A673 (cell line): Measurements from ENCODE around the gene ANKRA2. TPM values are rescaled to one million over a fixed set of nuclear protein-coding genes. Genes with fewer than 3 reads are reported as not detected.

Experiments used
- BruUV-seq: library from RNA; stranded (reverse); fragments of 400-500 nt; replicated peaks from 2 replicates; lab custom pipeline; 2021; lab: Mats Ljungman, UMichigan
- CTCF ChIA-PET: fragments of 300-600 bp; sonication (Branson Sonifier 250); formaldehyde crosslinking; loops from one replicate; lab custom pipeline; 2022; ENCODE audit warnings: antibody characterized with exemption; lab: Charles Lee
- POLR2A ChIA-PET: fragments of 300-600 bp; sonication (Branson Sonifier 250); formaldehyde crosslinking; loops from one replicate; lab custom pipeline; 2022; ENCODE audit warnings: antibody characterized with exemption; ENCODE audit not compliant: low non-redundant PET; lab: Charles Lee
- DNase-seq: peaks from one replicate; pipeline ENCODE4 v3.0.0-alpha.2; 2015; ENCODE audit warnings: low spot score
- H3K27ac ChIP-seq: fragments of 200-600 bp; sonication (generic); 2 replicates; pipeline ENCODE4 v1.5.1; 2016; ENCODE audit warnings: mixed run types, low read depth, mild to moderate bottlenecking, mixed read lengths, antibody characterized with exemption, low read length; ENCODE audit not compliant: poor library complexity, severe bottlenecking
- H3K27me3 ChIP-seq: fragments of 200-600 bp; sonication (generic); replicated peaks from 2 replicates; pipeline ENCODE4 v1.6.1; 2017; ENCODE audit warnings: mixed run types, low read depth, mild to moderate bottlenecking, mixed read lengths, antibody characterized with exemption, low read length; ENCODE audit not compliant: insufficient read depth, poor library complexity
- H3K36me3 ChIP-seq: fragments of 200-600 bp; sonication (generic); 2 replicates; pipeline ENCODE4 v1.6.1; 2016; ENCODE audit warnings: mixed run types, mild to moderate bottlenecking, mixed read lengths, antibody characterized with exemption, low read length; ENCODE audit not compliant: insufficient read depth, poor library complexity, severe bottlenecking
- H3K4me1 ChIP-seq: fragments of 200-600 bp; sonication (generic); 2 replicates; pipeline ENCODE4 v1.6.1; 2017; ENCODE audit warnings: mixed run types, mild to moderate bottlenecking, mixed read lengths, antibody characterized with exemption, low read length; ENCODE audit not compliant: insufficient read depth, poor library complexity, severe bottlenecking
- H3K4me3 ChIP-seq: fragments of 200-600 bp; sonication (generic); 2 replicates; pipeline ENCODE4 v1.5.1; 2016; ENCODE audit warnings: low read depth, mixed run types, mild to moderate bottlenecking, mixed read lengths, low read length; ENCODE audit not compliant: poor library complexity, severe bottlenecking
- H3K9me3 ChIP-seq: fragments of 200-600 bp; sonication (generic); 2 replicates; pipeline ENCODE4 v1.6.1; 2016; ENCODE audit warnings: mixed run types, low read depth, mild to moderate bottlenecking, mixed read lengths, antibody characterized with exemption, low read length; ENCODE audit not compliant: poor library complexity, severe bottlenecking
- CTCF ChIP-seq: fragments of 300-800, 200-600 bp; sonication (generic); conservative IDR thresholded peaks from 2 replicates; pipeline ENCODE4 v1.5.1; 2017; ENCODE audit warnings: low read depth, mild to moderate bottlenecking, antibody characterized with exemption, low read length, moderate library complexity, mixed read lengths
- EZH2 ChIP-seq: fragments of 200-600 bp; sonication (generic); IDR thresholded peaks from 2 replicates; pipeline ENCODE4 v1.6.1; 2017; ENCODE audit warnings: borderline replicate concordance, low read depth, mild to moderate bottlenecking, mixed read lengths, antibody characterized with exemption, low read length; ENCODE audit not compliant: poor library complexity, severe bottlenecking
- intact Hi-C: fragments of 100-400 bp; cut with micrococcal nuclease; formaldehyde crosslinking; loops from one replicate; pipeline ENCODE4 v1.10.0; 2022; ENCODE audit not compliant: unreplicated experiment
- total RNA-seq: library from RNA; stranded (reverse); gene quantifications from 2 replicates; pipeline ENCODE4 v1.2.3, GENCODE V29; 2021

ANKRA2 gene
- total RNA-seq, 1 experiment from 2014 or later, result 12.8 TPM

GRCh38 chr5:73587923-73588322, 22.5 kb upstream of the ANKRA2 start:
- H3K9me3 ChIP-seq, result no peaks in the 10 kb centered on the region
- intact Hi-C loops, result no loop called here
- H3K27me3 ChIP-seq, result no peaks in the 10 kb centered on the region
- H3K36me3 ChIP-seq, result no peaks in the 10 kb centered on the region
- POLR2A ChIA-PET, result no interaction called here
- TF ChIP-seq CTCF, result no peak
- no peak for TF ChIP-seq EZH2
- no peak overlapping the region for H3K4me3 ChIP-seq
- no peaks in the 10 kb centered on the region for H3K4me1 ChIP-seq
- no TSS peak for BruUV-seq
- CTCF ChIA-PET, result interaction anchor here (0.6 kb wide), 1 partner anchor 11 kb away, joined by 10 read pairs; no protein-coding TSS in a partner anchor
- no peak overlapping the region for H3K27ac ChIP-seq
- DNase-seq, result no peak

- H3K4me1 ChIP-seq, result no peaks in the 10 kb centered on the region
- intact Hi-C loops, result no loop called here
- no peak for TF ChIP-seq CTCF
- no peak for TF ChIP-seq EZH2
- no peaks in the 10 kb centered on the region for H3K27me3 ChIP-seq
- ChIA-PET CTCF (no interaction called here), POLR2A (no interaction called here)
- BruUV-seq, result no TSS peak
- H3K4me3 ChIP-seq, result no peak overlapping the region
- no peak overlapping the region for H3K27ac ChIP-seq
- no peaks in the 10 kb centered on the region for H3K9me3 ChIP-seq
- DNase-seq, result no peak
- H3K36me3 ChIP-seq, result peaks cover 38% of the 10 kb centered on the region
Observed at GRCh38 chr5:73582285-73583145, 17.1 kb upstream of the ANKRA2 start.

GRCh38 chr5:73565969-73566547, 619 bp upstream of the ANKRA2 start:
- Histone ChIP-seq H3K27me3 (no peaks in the 10 kb centered on the region), H3K36me3 (peaks cover 5% of the 10 kb centered on the region), H3K9me3 (no peaks in the 10 kb centered on the region), H3K4me1 (peaks cover 10% of the 10 kb centered on the region), H3K4me3 (peak overlapping the region; percentile 80), H3K27ac (peak overlapping the region; percentile 88)
- ChIA-PET CTCF (no interaction called here), POLR2A (no interaction called here)
- intact Hi-C loops, result no loop called here
- TF ChIP-seq EZH2 (no peak), CTCF (no peak)
- DNase-seq, result no peak
- BruUV-seq, result TSS peak; percentile 80
